ENCODE measurements around the gene RPL10. TPM values are rescaled to one million over a fixed set of nuclear protein-coding genes. Genes with fewer than 3 reads are reported as not detected.

RPL10 gene
- total and polyA plus RNA-seq, 9 of the 15 experiments (the other 6 are each of a cell fraction or from before 2014, with no cell fraction given), result 3,774 to 7,600 (median 5,014) TPM

DNA sequence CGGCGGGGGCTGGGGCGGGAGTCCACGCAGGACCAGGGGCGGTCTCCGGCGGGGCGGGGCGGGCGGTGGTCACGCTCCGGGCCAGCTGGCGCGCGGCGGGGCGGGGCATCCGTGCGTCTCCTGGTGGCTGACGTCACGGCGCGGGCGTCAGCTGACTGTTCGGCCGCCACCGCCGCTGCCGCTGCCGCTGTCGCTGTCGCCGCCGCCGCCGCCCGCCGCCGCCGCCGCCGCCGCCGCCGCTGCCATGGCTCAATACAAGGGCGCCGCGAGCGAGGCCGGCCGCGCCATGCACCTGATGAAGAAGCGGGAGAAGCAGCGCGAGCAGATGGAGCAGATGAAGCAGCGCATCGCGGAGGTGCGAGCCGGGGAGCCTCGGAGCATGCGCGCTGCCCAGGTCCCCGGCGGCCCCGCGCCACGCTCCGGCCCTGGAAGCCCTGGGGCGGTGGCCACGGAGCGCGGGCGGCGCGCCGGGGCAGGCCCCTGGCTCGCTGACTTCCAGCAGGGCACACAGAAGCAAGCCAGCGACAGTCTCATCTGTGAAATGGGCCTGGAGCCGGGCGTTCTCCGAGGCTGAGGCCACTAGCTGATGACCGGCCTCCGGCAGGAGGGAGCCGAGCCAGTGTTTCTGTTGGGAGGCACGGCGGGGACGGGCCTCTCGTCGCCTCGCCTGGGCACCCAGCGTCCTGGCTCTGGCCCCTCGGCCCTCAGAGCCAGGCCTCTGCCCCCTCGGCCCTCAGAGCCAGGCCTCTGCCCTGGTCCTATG lies 46.0 kb downstream of the RPL10 start, which contains the start of gene FAM50A (continued):
- TF ChIP-seq, protein P1, sequence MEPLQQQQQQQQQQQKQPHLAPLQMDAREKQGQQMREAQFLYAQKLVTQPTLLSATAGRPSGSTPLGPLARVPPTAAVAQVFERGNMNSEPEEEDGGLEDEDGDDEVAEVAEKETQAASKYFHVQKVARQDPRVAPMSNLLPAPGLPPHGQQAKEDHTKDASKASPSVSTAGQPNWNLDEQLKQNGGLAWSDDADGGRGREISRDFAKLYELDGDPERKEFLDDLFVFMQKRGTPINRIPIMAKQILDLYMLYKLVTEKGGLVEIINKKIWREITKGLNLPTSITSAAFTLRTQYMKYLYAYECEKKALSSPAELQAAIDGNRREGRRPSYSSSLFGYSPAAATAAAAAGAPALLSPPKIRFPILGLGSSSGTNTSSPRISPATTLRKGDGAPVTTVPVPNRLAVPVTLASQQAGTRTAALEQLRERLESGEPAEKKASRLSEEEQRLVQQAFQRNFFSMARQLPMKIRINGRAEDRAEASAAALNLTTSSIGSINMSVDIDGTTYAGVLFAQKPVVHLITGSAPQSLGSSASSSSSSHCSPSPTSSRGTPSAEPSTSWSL (CRISPR knock-in tag; IDR thresholded peaks at IDR 0.05; ENCODE audit: borderline replicate concordance), result no peak
- TF ChIP-seq BCL6 (CRISPR knock-in tag; IDR thresholded peaks at IDR 0.05), result no peak
- peak; percentile 87 to 90; a peak in 3 of 4 replicates for TF ChIP-seq NRF1 (conservative IDR thresholded peaks at IDR 0.05 in 1 of 2, IDR thresholded peaks at IDR 0.05 in 1 of 2)
- no peak for TF ChIP-seq ZNF551 (CRISPR knock-in tag; IDR thresholded peaks at IDR 0.05)
- no peak for TF ChIP-seq ZNF76 (CRISPR knock-in tag; IDR thresholded peaks at IDR 0.05; ENCODE audit: borderline replicate concordance)
- TF ChIP-seq SMARCC2 (IDR thresholded peaks at IDR 0.05; ENCODE audit: low read depth), result no peak
- TF ChIP-seq, protein P2, sequence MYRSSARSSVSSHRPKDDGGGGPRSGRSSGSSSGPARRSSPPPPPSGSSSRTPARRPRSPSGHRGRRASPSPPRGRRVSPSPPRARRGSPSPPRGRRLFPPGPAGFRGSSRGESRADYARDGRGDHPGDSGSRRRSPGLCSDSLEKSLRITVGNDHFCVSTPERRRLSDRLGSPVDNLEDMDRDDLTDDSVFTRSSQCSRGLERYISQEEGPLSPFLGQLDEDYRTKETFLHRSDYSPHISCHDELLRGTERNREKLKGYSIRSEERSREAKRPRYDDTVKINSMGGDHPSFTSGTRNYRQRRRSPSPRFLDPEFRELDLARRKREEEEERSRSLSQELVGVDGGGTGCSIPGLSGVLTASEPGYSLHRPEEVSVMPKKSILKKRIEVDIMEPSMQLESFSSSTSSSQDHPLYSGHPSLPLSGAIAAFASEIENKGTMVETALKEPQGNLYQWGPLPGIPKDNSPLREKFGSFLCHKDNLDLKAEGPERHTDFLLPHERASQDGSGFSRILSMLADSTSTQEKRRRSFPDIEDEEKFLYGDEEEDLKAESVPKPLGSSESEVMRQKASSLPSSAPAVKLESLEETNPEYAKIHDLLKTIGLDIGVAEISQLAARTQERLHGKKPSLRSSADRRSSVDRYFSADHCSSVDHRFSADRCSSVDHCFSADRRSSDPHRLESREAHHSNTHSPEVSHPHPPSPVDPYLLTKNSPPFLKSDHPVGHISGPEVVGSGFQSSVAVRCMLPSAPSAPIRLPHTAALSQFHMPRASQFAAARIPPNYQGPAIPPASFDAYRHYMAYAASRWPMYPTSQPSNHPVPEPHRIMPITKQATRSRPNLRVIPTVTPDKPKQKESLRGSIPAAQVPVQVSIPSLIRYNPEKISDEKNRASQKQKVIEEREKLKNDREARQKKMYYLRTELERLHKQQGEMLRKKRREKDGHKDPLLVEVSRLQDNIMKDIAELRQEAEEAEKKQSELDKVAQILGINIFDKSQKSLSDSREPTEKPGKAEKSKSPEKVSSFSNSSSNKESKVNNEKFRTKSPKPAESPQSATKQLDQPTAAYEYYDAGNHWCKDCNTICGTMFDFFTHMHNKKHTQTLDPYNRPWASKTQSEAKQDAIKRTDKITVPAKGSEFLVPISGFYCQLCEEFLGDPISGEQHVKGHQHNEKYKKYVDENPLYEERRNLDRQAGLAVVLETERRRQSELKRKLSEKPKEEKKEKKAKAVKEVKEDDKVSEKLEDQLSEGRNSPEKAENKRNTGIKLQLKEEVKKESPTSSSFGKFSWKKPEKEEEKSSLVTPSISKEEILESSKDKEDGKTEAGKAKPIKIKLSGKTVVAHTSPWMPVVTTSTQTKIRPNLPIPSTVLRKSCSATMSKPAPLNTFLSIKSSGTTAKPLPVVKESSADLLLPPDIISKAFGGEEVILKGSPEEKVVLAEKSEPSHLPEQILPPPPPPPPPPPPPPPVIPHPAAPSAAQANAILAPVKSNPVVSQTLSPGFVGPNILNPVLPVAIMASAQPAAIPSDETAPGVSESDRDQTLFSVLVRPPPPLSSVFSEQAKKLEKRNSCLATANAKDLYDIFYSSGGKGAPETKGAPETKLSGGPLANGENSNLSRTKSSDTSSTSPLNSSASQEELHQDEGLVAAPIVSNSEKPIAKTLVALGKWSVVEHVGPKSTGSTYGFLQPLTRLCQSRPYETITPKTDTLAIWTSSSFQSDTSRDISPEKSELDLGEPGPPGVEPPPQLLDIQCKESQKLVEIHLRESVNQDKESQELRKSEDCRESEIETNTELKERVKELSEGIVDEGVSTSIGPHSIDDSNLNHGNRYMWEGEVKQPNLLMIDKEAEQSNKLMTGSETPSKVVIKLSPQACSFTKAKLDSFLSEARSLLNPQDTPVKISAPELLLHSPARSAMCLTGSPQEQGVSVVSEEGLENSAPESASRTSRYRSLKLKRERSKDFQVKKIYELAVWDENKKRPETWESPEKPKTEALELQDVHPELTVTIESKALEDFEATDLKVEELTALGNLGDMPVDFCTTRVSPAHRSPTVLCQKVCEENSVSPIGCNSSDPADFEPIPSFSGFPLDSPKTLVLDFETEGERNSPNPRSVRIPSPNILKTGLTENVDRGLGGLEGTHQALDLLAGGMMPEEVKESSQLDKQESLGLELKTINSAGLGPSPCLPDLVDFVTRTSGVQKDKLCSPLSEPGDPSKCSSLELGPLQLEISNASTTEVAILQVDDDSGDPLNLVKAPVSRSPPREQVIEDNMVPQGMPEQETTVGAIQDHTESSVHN (IDR thresholded peaks at IDR 0.05; ENCODE audit: borderline replicate concordance in 1 of 2, low read depth in 1 of 2), result no peak
- TF ChIP-seq, protein P3, sequence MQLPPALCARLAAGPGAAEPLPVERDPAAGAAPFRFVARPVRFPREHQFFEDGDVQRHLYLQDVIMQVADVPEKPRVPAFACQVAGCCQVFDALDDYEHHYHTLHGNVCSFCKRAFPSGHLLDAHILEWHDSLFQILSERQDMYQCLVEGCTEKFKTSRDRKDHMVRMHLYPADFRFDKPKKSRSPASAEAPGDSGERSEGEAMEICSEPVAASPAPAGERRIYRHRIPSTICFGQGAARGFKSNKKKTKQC (CRISPR knock-in tag; IDR thresholded peaks at IDR 0.05), result 0 out of 2 replicates have a peak, but pooled peaks have one; percentile 16
- no peak for TF ChIP-seq SMC3 (conservative IDR thresholded peaks at IDR 0.05; ENCODE audit: insufficient read depth, low read depth, low read length)
- no peak for TF ChIP-seq ZNF444 (CRISPR knock-in tag; IDR thresholded peaks at IDR 0.05)
- peak; percentile 79; the same call in 1 of the 2 replicates for TF ChIP-seq RB1 (IDR thresholded peaks at IDR 0.05; ENCODE audit: low read depth)
- TF ChIP-seq HEY1 (CRISPR knock-in tag; IDR thresholded peaks at IDR 0.05; ENCODE audit: borderline replicate concordance), result no peak
- TF ChIP-seq TAF7 (tag; IDR thresholded peaks at IDR 0.05), result no peak
- TF ChIP-seq, protein P4, sequence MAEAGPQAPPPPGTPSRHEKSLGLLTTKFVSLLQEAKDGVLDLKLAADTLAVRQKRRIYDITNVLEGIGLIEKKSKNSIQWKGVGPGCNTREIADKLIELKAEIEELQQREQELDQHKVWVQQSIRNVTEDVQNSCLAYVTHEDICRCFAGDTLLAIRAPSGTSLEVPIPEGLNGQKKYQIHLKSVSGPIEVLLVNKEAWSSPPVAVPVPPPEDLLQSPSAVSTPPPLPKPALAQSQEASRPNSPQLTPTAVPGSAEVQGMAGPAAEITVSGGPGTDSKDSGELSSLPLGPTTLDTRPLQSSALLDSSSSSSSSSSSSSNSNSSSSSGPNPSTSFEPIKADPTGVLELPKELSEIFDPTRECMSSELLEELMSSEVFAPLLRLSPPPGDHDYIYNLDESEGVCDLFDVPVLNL (CRISPR knock-in tag; IDR thresholded peaks at IDR 0.05; ENCODE audit: low read depth), result no peak
- TF ChIP-seq XRCC3 (IDR thresholded peaks at IDR 0.05), result no peak
- TF ChIP-seq CXXC5 (CRISPR knock-in tag; IDR thresholded peaks at IDR 0.05), result peak; percentile 87

Measured in K562 (cell line).